ENCODE data around the gene TNPO3.
"Not testable (repeated sequence)": the region's sequence is repeated elsewhere in the genome, so short reads cannot be mapped to it uniquely, and the experiment has no call there.

Gene TNPO3

DNA sequence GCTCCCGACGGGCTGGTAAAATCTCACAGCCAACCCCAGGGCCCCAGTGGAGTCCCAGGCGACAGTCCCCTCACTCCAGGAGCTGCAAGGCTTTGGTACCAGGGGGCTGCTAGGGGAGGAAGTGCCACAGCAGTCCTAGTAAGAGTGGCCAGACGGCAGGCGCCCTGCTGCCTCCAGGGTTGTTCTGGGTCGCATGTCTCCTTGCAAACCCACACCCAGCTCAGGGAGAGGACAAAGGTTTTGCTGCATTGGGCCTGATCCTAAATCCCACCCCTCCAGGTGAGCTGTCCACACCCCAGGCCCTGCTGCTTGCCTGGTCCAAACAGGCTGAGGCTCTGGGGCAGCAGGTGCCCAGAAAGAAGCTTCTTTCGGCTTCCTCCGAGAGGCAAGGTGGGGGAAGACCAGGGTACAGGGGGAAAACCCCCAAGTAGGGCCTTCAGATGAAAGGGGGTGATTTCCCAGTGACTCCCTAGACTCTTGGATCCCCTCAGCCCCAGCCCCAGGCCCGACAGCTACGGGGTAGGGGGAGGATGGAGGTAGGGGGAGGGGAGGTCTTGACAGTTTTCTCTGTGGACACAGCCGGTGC lies 140.3 kb downstream of the TNPO3 start:
- Histone ChIP-seq H3K27ac (ENCODE audit: low read depth, low read length) (no peak overlapping the region), H3K79me1 (ENCODE audit: low read length) (no peaks in the 10 kb centered on the region), H3K4me3 (ENCODE audit: low read depth, low read length) (no peak overlapping the region), H3K23ac (ENCODE audit: low read length) (no peak overlapping the region), H3K9me3 (ENCODE audit: insufficient read depth, low read depth, low read length) (peaks cover 7% of the 10 kb centered on the region), H2BK5ac (ENCODE audit: low read depth, low read length, poor library complexity) (no peak overlapping the region), H3K4me2 (ENCODE audit: low read length) (no peak overlapping the region), H2AK5ac (ENCODE audit: low read length) (no peak overlapping the region), H3K18ac (ENCODE audit: low read length) (no peak overlapping the region), H2BK12ac (ENCODE audit: low read length) (no peak overlapping the region), H3K14ac (ENCODE audit: low read length) (no peak overlapping the region), H3K27me3 (ENCODE audit: insufficient read depth, low read length) (peaks cover 23% of the 10 kb centered on the region), H3K36me3 (ENCODE audit: control insufficient read depth in 1 of 2, insufficient read depth in 2 of 2, low read length in 2 of 2) (no peaks in the 10 kb centered on the region), H3K9ac (ENCODE audit: low read length) (no peak overlapping the region), H4K12ac (ENCODE audit: low read depth, low read length) (no peak overlapping the region), H4K8ac (ENCODE audit: low read depth, low read length) (no peak overlapping the region), H2AFZ (ENCODE audit: insufficient read depth, low read length, poor library complexity) (no peak overlapping the region), H2BK120ac (ENCODE audit: insufficient read depth, low read length, poor library complexity) (no peak overlapping the region), H3K4me1 (ENCODE audit: control insufficient read depth in 1 of 2, insufficient read depth in 2 of 2, low read length in 2 of 2) (peaks cover 7 to 10% of the 10 kb centered on the region in 2 experiments), H4K91ac (ENCODE audit: low read depth, low read length) (no peak overlapping the region), H3K4ac (ENCODE audit: low read depth, low read length) (no peak overlapping the region), H3K79me2 (ENCODE audit: control insufficient read depth, insufficient read depth, low read length, poor library complexity) (no peaks in the 10 kb centered on the region)
- no CpG with 5 or more reads among the region's 11 CpGs for WGBS (ENCODE audit: extremely low coverage, insufficient coverage, insufficient read length)
- no peak for DNase-seq

GRCh38 chr7:128913870-128914565 lies 140.9 kb downstream of the TNPO3 start:
- Histone ChIP-seq H3K23ac (ENCODE audit: low read length) (no peak overlapping the region), H2AFZ (ENCODE audit: insufficient read depth, low read length, poor library complexity) (no peak overlapping the region), H3K27ac (ENCODE audit: low read depth, low read length) (no peak overlapping the region), H3K4me2 (ENCODE audit: low read length) (no peak overlapping the region), H3K36me3 (ENCODE audit: control insufficient read depth in 1 of 2, insufficient read depth in 2 of 2, low read length in 2 of 2) (no peaks in the 10 kb centered on the region), H3K4me1 (ENCODE audit: control insufficient read depth in 1 of 2, insufficient read depth in 2 of 2, low read length in 2 of 2) (peaks cover 8 to 10% of the 10 kb centered on the region in 2 experiments), H3K27me3 (ENCODE audit: insufficient read depth, low read length) (peaks cover 29% of the 10 kb centered on the region), H2BK120ac (ENCODE audit: insufficient read depth, low read length, poor library complexity) (no peak overlapping the region), H3K9me3 (ENCODE audit: insufficient read depth, low read depth, low read length) (peaks cover 7% of the 10 kb centered on the region), H3K79me2 (ENCODE audit: control insufficient read depth, insufficient read depth, low read length, poor library complexity) (no peaks in the 10 kb centered on the region), H4K12ac (ENCODE audit: low read depth, low read length) (no peak overlapping the region), H4K91ac (ENCODE audit: low read depth, low read length) (no peak overlapping the region), H2AK5ac (ENCODE audit: low read length) (no peak overlapping the region), H3K79me1 (ENCODE audit: low read length) (no peaks in the 10 kb centered on the region), H4K8ac (ENCODE audit: low read depth, low read length) (no peak overlapping the region), H2BK5ac (ENCODE audit: low read depth, low read length, poor library complexity) (no peak overlapping the region), H3K9ac (ENCODE audit: low read length) (no peak overlapping the region), H3K14ac (ENCODE audit: low read length) (no peak overlapping the region), H3K4me3 (ENCODE audit: low read depth, low read length) (no peak overlapping the region), H2BK12ac (ENCODE audit: low read length) (no peak overlapping the region), H3K18ac (ENCODE audit: low read length) (no peak overlapping the region), H3K4ac (ENCODE audit: low read depth, low read length) (no peak overlapping the region)
- no CpG with 5 or more reads among the region's 10 CpGs for WGBS (ENCODE audit: extremely low coverage, insufficient coverage, insufficient read length)
- DNase-seq: no peak

DNA sequence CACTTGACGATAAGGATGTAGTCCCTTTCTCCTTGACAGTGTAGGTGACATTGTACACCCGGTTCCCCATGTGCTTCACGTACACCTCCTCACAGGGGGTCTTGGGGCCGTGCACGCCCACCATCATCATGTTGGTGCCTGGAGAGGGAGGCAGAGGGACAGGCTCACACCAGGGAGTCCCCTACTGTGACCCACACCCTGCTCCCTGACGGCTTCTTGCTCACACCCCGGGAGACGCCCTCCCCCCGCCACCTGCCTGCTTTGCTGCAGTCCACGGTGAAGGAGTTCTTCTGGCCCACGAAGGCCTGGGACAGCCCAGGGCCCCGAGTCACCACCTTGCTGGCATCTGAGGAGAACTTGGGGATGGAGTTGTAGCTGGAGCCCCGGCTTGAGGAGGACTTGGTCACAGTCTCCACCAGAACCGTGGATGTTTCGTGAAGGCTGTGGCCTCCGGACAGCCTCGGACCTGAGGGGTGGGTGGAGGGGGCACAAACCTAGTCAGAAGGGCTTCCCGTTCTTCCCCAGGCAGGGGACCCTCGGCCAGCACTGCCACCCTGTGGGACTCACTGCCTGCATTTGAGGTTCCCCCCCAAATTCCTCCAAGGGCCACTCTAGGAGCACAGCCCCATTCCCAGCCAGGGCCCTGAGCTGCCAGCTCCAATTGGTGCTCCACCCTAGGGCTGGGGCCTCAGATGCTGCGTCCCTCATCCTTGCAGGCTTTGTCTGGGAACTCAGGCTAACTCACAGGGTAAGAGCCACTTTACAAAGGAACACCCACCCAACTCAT lies 142.0 kb downstream of the TNPO3 start:
- not testable (repeated sequence) for H3K9me3 ChIP-seq (ENCODE audit: insufficient read depth, low read depth, low read length); DNase-seq; H3K23ac ChIP-seq (ENCODE audit: low read length); H2BK120ac ChIP-seq (ENCODE audit: insufficient read depth, low read length, poor library complexity); H2AK5ac ChIP-seq (ENCODE audit: low read length); H2BK12ac ChIP-seq (ENCODE audit: low read length); H3K4me3 ChIP-seq (ENCODE audit: low read depth, low read length); H3K36me3 ChIP-seq (ENCODE audit: control insufficient read depth in 1 of 2, insufficient read depth in 2 of 2, low read length in 2 of 2); H3K4me2 ChIP-seq (ENCODE audit: low read length); H4K12ac ChIP-seq (ENCODE audit: low read depth, low read length); H4K91ac ChIP-seq (ENCODE audit: low read depth, low read length); H2AFZ ChIP-seq (ENCODE audit: insufficient read depth, low read length, poor library complexity); H3K27ac ChIP-seq (ENCODE audit: low read depth, low read length); H3K4me1 ChIP-seq (ENCODE audit: control insufficient read depth in 1 of 2, insufficient read depth in 2 of 2, low read length in 2 of 2); H2BK5ac ChIP-seq (ENCODE audit: low read depth, low read length, poor library complexity); H3K79me1 ChIP-seq (ENCODE audit: low read length); H3K79me2 ChIP-seq (ENCODE audit: control insufficient read depth, insufficient read depth, low read length, poor library complexity); H3K14ac ChIP-seq (ENCODE audit: low read length); H4K8ac ChIP-seq (ENCODE audit: low read depth, low read length); H3K4ac ChIP-seq (ENCODE audit: low read depth, low read length); H3K18ac ChIP-seq (ENCODE audit: low read length); H3K9ac ChIP-seq (ENCODE audit: low read length)
- no CpG with 5 or more reads among the region's 20 CpGs for WGBS (ENCODE audit: extremely low coverage, insufficient coverage, insufficient read length)
- peaks cover 33% of the 10 kb centered on the region for H3K27me3 ChIP-seq (ENCODE audit: insufficient read depth, low read length)

DNA sequence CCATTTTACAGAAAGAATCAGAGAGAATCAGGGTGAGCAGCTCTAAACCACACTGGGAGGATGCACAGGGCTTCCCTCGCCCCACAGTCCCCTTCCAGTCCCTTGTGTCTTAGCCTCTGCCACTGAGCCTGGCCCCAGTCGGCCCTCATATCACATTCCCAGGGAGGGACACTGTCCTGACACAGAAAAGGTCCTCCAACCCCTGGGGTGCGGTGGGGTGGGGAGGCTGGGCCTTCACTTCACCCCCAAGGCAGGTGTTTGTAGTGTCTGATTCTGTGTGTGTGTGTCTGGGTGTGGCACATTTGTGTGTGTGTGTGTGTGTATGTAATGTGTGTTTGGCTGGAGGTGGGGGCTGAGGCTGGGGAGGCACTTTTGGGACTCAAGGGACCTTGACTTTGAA lies 142.6 kb downstream of the TNPO3 start:
- peaks cover 8 to 10% of the 10 kb centered on the region in 2 experiments for H3K4me1 ChIP-seq (ENCODE audit: control insufficient read depth in 1 of 2, insufficient read depth in 2 of 2, low read length in 2 of 2)
- no peak overlapping the region for H3K23ac ChIP-seq (ENCODE audit: low read length)
- no peak overlapping the region for H2BK12ac ChIP-seq (ENCODE audit: low read length)
- no peak for DNase-seq
- H3K4me2 ChIP-seq (ENCODE audit: low read length): no peak overlapping the region
- H4K12ac ChIP-seq (ENCODE audit: low read depth, low read length): no peak overlapping the region
- no peak overlapping the region for H2AK5ac ChIP-seq (ENCODE audit: low read length)
- peaks cover 9% of the 10 kb centered on the region for H3K9me3 ChIP-seq (ENCODE audit: insufficient read depth, low read depth, low read length)
- no peak overlapping the region for H2BK5ac ChIP-seq (ENCODE audit: low read depth, low read length, poor library complexity)
- H3K79me2 ChIP-seq (ENCODE audit: control insufficient read depth, insufficient read depth, low read length, poor library complexity): no peaks in the 10 kb centered on the region
- no peak overlapping the region for H3K4me3 ChIP-seq (ENCODE audit: low read depth, low read length)
- no peak overlapping the region for H3K18ac ChIP-seq (ENCODE audit: low read length)
- no peaks in the 10 kb centered on the region for H3K79me1 ChIP-seq (ENCODE audit: low read length)
- no peak overlapping the region for H3K4ac ChIP-seq (ENCODE audit: low read depth, low read length)
- no peak overlapping the region for H2BK120ac ChIP-seq (ENCODE audit: insufficient read depth, low read length, poor library complexity)
- no peak overlapping the region for H4K91ac ChIP-seq (ENCODE audit: low read depth, low read length)
- peaks cover 33% of the 10 kb centered on the region for H3K27me3 ChIP-seq (ENCODE audit: insufficient read depth, low read length)
- no peak overlapping the region for H3K27ac ChIP-seq (ENCODE audit: low read depth, low read length)
- H3K9ac ChIP-seq (ENCODE audit: low read length): no peak overlapping the region
- H2AFZ ChIP-seq (ENCODE audit: insufficient read depth, low read length, poor library complexity): no peak overlapping the region
- WGBS (ENCODE audit: extremely low coverage, insufficient coverage, insufficient read length): no CpG with 5 or more reads among the region's 3 CpGs
- no peak overlapping the region for H4K8ac ChIP-seq (ENCODE audit: low read depth, low read length)
- H3K14ac ChIP-seq (ENCODE audit: low read length): no peak overlapping the region
- H3K36me3 ChIP-seq (ENCODE audit: control insufficient read depth in 1 of 2, insufficient read depth in 2 of 2, low read length in 2 of 2): no peaks in the 10 kb centered on the region

Data from trophoblast cell (in vitro differentiated cells and primary cell).